ENCODE results near the gene KLHL21.

Gene KLHL21

DNA sequence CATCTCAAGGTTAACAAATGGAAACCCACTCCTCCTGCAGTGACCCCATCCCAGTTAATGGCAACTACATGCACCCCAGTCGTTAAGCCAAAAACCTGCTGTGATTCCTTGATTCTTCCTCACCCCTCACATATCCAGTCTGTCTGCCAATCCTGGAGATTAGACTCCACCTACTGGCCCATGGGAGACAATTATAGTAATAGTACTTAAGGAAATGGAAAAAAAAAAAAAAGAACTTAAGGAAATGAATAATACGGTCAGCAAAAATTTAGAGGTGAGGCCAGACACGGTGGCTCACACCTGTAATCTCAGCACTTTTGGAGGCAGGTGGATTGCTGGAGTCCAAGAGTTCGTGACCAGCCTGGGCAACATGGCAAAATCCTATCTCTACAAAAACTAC lies 55.4 kb downstream of the KLHL21 start:
- DNase-seq (ENCODE audit: low read depth) = no peak

DNA sequence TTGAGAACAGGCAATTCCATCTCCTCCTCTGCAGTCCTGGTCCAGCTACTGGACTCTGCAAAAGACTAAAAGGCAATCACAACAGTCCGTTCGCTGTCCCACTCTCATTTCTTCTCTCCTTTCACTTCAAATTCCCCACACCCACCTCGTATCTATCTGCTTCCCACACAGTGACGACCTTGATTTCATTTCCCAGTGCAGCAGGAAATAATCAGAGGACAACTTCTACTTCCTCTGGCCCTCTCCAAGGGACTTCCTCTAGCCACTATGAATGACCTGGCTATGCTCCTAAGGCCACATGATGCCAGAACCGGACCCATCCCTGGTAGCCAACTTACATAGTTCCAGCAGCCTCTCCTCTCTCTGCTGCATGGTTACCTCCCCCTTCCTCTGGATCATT lies 56.3 kb downstream of the KLHL21 start:
- no peak for DNase-seq (ENCODE audit: low read depth)

DNA sequence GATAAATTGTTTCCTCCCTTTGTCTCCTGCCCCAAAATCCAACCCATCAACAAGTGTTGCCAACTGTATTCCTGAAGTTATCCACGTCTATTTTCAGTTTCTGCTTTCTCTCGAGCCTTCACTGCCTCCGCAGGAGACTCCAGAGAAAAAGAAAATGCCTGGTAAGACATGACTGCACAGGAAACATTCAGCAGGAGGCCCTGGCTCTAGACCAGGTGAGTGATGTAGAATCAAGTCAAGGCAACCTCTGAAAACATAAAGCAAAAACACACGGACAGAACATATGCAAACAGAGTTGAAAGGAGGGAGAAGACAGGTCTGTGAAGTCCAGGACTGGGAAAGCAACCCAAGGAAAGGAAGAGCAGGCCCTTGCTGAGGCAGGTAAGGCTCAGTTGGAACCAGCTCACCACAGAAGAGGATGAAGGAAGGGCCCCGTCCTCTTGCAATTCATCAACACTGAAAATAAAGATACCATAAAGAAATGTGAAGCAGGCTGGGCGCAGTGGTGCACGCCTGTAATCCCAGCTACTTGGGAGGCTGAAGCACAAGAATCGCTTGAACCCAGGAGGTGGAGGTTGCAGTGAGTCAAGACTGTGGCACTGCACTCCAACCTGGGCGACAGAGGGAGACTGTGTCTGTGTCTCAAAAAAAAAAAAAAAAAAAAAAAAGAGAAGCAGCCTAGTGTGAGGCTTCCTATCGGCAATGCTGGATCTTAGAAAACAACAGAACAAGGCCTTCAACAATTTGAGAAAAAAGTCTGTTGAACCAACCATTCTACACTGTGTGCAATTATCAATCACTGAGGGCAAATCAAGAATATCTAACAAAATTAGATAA lies 57.2 kb downstream of the KLHL21 start:
- DNase-seq (ENCODE audit: low read depth) = no peak

DNA sequence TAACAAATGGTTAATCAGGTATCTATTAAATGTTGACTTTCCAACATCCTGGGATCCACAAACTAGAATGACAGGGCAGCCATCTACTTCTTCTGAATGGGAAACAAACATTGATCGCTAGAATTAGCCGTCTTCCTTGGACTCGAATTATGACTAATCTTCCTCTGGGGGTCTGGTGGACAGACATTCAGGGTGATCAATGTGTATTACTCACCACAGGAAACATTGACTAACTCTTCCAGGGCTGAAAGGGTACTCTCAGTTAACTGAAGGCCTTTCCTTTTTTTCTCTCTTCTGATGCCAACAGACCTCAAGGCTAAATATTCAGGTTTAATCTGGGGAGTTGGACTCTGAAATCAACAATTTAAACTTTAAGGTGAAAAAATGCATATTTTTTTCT lies 57.8 kb downstream of the KLHL21 start:
- DNase-seq (ENCODE audit: low read depth) = no peak
